SK-N-SH (cell line): ENCODE measurements around the gene DCD. TPM values are rescaled to one million over a fixed set of nuclear protein-coding genes. Genes with fewer than 3 reads are reported as not detected.

Experiments
- CTCF ChIA-PET: fragments of 300-600, 350-600 bp; formaldehyde crosslinking; extraction: SDS; loops from one replicate; lab custom pipeline; 2021; lab: Yijun Ruan, JAX
- POLR2A ChIA-PET: fragments of 350-600 bp; sonication (Branson Sonifier 250); formaldehyde crosslinking; extraction: SDS; loops from one replicate; lab custom pipeline; 2020; ENCODE audit warnings: antibody characterized with exemption, inconsistent platforms; lab: Yijun Ruan, JAX
- DNase-seq: peaks from one replicate; pipeline ENCODE4 v3.0.0; 2012
- H2AFZ ChIP-seq: fragments of 200-600 bp; sonication (generic); 2 replicates; pipeline ENCODE4 v1.8.1; 2016; ENCODE audit warnings: antibody characterized with exemption, mild to moderate bottlenecking, low read depth
- H3F3A ChIP-seq: fragments of 200-600 bp; sonication (generic); replicated peaks from 2 replicates; pipeline ENCODE3; 2016; ENCODE audit warnings: antibody characterized with exemption, mild to moderate bottlenecking; ENCODE audit not compliant: insufficient read depth
- H3K27ac ChIP-seq, 2 experiments: fragments of 200-500 bp in 1 of 2; fragments of 200-600 bp in 1 of 2; sonication (Bioruptor generic) in 1 of 2; sonication (generic), shearing (Covaris generic) in 1 of 2; 2 replicates each; pipeline versions ENCODE4 v1.5.1 to v1.6.1; 2014 to 2016; ENCODE audit warnings: low read depth in 2 of 2, inconsistent platforms in 1 of 2, low read length in 1 of 2, mild to moderate bottlenecking in 1 of 2, mixed read lengths in 1 of 2
- H3K27me3 ChIP-seq: fragments of 200-600 bp; sonication (generic), shearing (Covaris generic); 2 replicates; pipeline ENCODE4 v1.6.1; 2016; ENCODE audit warnings: mixed run types; ENCODE audit not compliant: insufficient read depth
- H3K36me3 ChIP-seq, 2 experiments: fragments of 200-500 bp in 1 of 2; fragments of 200-600 bp in 1 of 2; sonication (Bioruptor generic) in 1 of 2; sonication (generic) in 1 of 2; replicated peaks in 1 of 2; 2 replicates each; pipeline versions ENCODE3 to v1.5.1; 2014 to 2016; ENCODE audit warnings: low read length in 1 of 2, mild to moderate bottlenecking in 1 of 2; ENCODE audit not compliant: insufficient read depth in 2 of 2, control insufficient read depth in 1 of 2
- H3K4me1 ChIP-seq, 2 experiments: fragments of 200-500 bp in 1 of 2; fragments of 200-600 bp in 1 of 2; sonication (Bioruptor generic) in 1 of 2; sonication (generic), shearing (Covaris generic) in 1 of 2; 2 replicates each; pipeline versions ENCODE4 v1.5.1 to v1.6.1; 2014 to 2016; ENCODE audit warnings: low read depth in 1 of 2, low read length in 1 of 2, mixed run types in 1 of 2; ENCODE audit not compliant: insufficient read depth in 2 of 2, control insufficient read depth in 1 of 2
- H3K4me2 ChIP-seq: fragments of 200-600 bp; sonication (generic), shearing (Covaris generic); 2 replicates; pipeline ENCODE4 v1.6.1; 2017; ENCODE audit warnings: mixed run types
- H3K4me3 ChIP-seq, 2 experiments: fragments of 200-500 bp in 1 of 2; fragments of 200-600 bp in 1 of 2; sonication (Bioruptor generic) in 1 of 2; sonication (generic), shearing (Covaris generic) in 1 of 2; 2 replicates each; pipeline versions ENCODE4 v1.5.1 to v1.8.1; 2014 to 2016; ENCODE audit warnings: low read depth in 2 of 2, inconsistent platforms in 1 of 2, low read length in 1 of 2, mild to moderate bottlenecking in 1 of 2, mixed read lengths in 1 of 2, moderate library complexity in 1 of 2
- H3K79me2 ChIP-seq: fragments of 200-600 bp; sonication (generic); 2 replicates; pipeline ENCODE4 v1.8.1; 2017; ENCODE audit warnings: mild to moderate bottlenecking; ENCODE audit not compliant: insufficient read depth
- H3K9ac ChIP-seq: fragments of 200-600 bp; sonication (generic); 2 replicates; pipeline ENCODE4 v1.6.1; 2017; ENCODE audit warnings: mixed run types
- H3K9me2 ChIP-seq: fragments of 200-600 bp; sonication (generic); 2 replicates; pipeline ENCODE4 v1.6.1; 2017; ENCODE audit warnings: mixed run types
- H3K9me3 ChIP-seq: fragments of 200-600 bp; sonication (generic); 2 replicates; pipeline ENCODE4 v1.6.1; 2017; ENCODE audit warnings: mixed run types, mild to moderate bottlenecking, moderate library complexity
- H4K20me1 ChIP-seq: fragments of 200-600 bp; sonication (generic); 2 replicates; pipeline ENCODE4 v1.6.1; 2017; ENCODE audit warnings: mild to moderate bottlenecking, mixed run types; ENCODE audit not compliant: insufficient read depth
- CHD2 ChIP-seq: fragments of 150-350 bp; IDR thresholded peaks from 2 replicates; pipeline ENCODE4 v1.6.1; 2018; ENCODE audit warnings: low read length; ENCODE audit not compliant: partially characterized antibody
- EP300 ChIP-seq, 2 experiments: IDR thresholded peaks; 2 replicates each; pipeline versions ENCODE4 v1.4.0 to v1.6.1; 2012; ENCODE audit warnings: borderline replicate concordance in 1 of 2, low read depth in 1 of 2, low read length in 1 of 2
- EZH2phosphoT487 ChIP-seq: fragments of 200-600 bp; sonication (generic); IDR thresholded peaks from 2 replicates; pipeline ENCODE4 v1.6.1; 2017; ENCODE audit warnings: low read depth, mixed run types, mild to moderate bottlenecking, antibody characterized with exemption, moderate library complexity, borderline replicate concordance
- FOXM1 ChIP-seq: IDR thresholded peaks from 2 replicates; pipeline ENCODE4 v1.4.0; 2012; ENCODE audit warnings: low read depth, mild to moderate bottlenecking
- JUND ChIP-seq: IDR thresholded peaks from 2 replicates; pipeline ENCODE4 v1.4.0; 2012
- MXI1 ChIP-seq: IDR thresholded peaks from 2 replicates; pipeline ENCODE4 v1.6.1; 2012; ENCODE audit warnings: mild to moderate bottlenecking, low read depth, low read length, improper control_type of control experiment
- NRF1 ChIP-seq: IDR thresholded peaks from 2 replicates; pipeline ENCODE4 v1.6.1; 2012; ENCODE audit warnings: low read depth, mild to moderate bottlenecking, low read length
- PBX3 ChIP-seq: IDR thresholded peaks from 2 replicates; pipeline ENCODE4; 2012
- POLR2AphosphoS5 ChIP-seq: IDR thresholded peaks from 2 replicates; pipeline ENCODE4 v1.6.1; 2012; ENCODE audit warnings: low read depth, low read length
- RAD21 ChIP-seq: IDR thresholded peaks from 2 replicates; pipeline ENCODE4 v1.6.1; 2012; ENCODE audit warnings: mild to moderate bottlenecking, low read length
- RCOR1 ChIP-seq: fragments of 150-350 bp; IDR thresholded peaks from 2 replicates; pipeline ENCODE4 v1.6.1; 2017; ENCODE audit warnings: antibody characterized with exemption, low read length
- RFX5 ChIP-seq: IDR thresholded peaks from 2 replicates; pipeline ENCODE4 v1.6.1; 2012; ENCODE audit warnings: mild to moderate bottlenecking, improper control_type of control experiment, low read length
- RXRA ChIP-seq: IDR thresholded peaks from 2 replicates; pipeline ENCODE4 v1.4.0; 2012; ENCODE audit warnings: low read depth, mild to moderate bottlenecking, borderline replicate concordance
- SIN3A ChIP-seq: IDR thresholded peaks from 2 replicates; pipeline ENCODE4 v1.6.1; 2012; ENCODE audit warnings: low read depth, mild to moderate bottlenecking, low read length, moderate library complexity, borderline replicate concordance
- TAF1 ChIP-seq: IDR thresholded peaks from 2 replicates; pipeline ENCODE4 v1.6.1; 2012; ENCODE audit warnings: low read depth, mild to moderate bottlenecking, low read length, moderate library complexity, borderline replicate concordance
- TEAD4 ChIP-seq: IDR thresholded peaks from 2 replicates; pipeline ENCODE4 v1.4.0; 2012; ENCODE audit warnings: mild to moderate bottlenecking, borderline replicate concordance; ENCODE audit not compliant: insufficient read depth
- WGBS: methylation state at CpG from one replicate; pipeline ENCODE4 v1.1.6; 2017; ENCODE audit warnings: low lambda C conversion rate; 5-methylcytosine and 5-hydroxymethylcytosine counted together
- polyA plus RNA-seq, 3 experiments: library from polyadenylated mRNA; depleted of rRNA; stranded (reverse); fragments of >200 nt; gene quantifications; 2 replicates each; pipeline ENCODE4 v1.2.3, GENCODE V29; 2012
- TF ChIP-seq, protein P1 (sequence below): fragments of 150-350 bp; IDR thresholded peaks from 2 replicates; pipeline ENCODE4 v1.6.1; 2016; ENCODE audit warnings: mild to moderate bottlenecking, low read depth, low read length
- TF ChIP-seq, protein P2 (sequence below): IDR thresholded peaks from 2 replicates; pipeline ENCODE4 v1.4.0; 2012; ENCODE audit warnings: low read depth

Gene DCD
- polyA plus RNA-seq, 1 of the 3 experiments (the other 2 are of a cell fraction), result not detected

GRCh38 chr12:54654926-54655325 is 6.8 kb upstream of the DCD start:
- H3K27ac ChIP-seq, result no peak overlapping the region
- H3K4me2 ChIP-seq, result no peak overlapping the region
- no peaks in the 10 kb centered on the region for H3K9me3 ChIP-seq
- H2AFZ ChIP-seq, result no peak overlapping the region
- WGBS, result 0% methylated on average over 2 of the region's 2 CpGs
- no peak for TF ChIP-seq FOXM1
- no peak for TF ChIP-seq RAD21
- TF ChIP-seq, protein P1, sequence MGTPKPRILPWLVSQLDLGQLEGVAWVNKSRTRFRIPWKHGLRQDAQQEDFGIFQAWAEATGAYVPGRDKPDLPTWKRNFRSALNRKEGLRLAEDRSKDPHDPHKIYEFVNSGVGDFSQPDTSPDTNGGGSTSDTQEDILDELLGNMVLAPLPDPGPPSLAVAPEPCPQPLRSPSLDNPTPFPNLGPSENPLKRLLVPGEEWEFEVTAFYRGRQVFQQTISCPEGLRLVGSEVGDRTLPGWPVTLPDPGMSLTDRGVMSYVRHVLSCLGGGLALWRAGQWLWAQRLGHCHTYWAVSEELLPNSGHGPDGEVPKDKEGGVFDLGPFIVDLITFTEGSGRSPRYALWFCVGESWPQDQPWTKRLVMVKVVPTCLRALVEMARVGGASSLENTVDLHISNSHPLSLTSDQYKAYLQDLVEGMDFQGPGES, result no peak
- TF ChIP-seq CHD2, result no peak
- TF ChIP-seq RXRA, result no peak
- no peak for TF ChIP-seq MXI1
- no peak for TF ChIP-seq TEAD4
- TF ChIP-seq RFX5, result no peak
- TF ChIP-seq JUND, result no peak
- no peak for TF ChIP-seq POLR2AphosphoS5
- no peak for TF ChIP-seq PBX3
- TF ChIP-seq SIN3A, result no peak
- no peak for TF ChIP-seq EP300 (IDR thresholded peaks at IDR 0.05; ENCODE audit: borderline replicate concordance in 1 of 2, low read depth in 1 of 2, low read length in 1 of 2)
- TF ChIP-seq TAF1, result no peak
- H3K4me1 ChIP-seq, result 0 out of 4 replicates have a peak, but pooled peaks cover 0 to 3% of the 10 kb centered on the region in 2 experiments
- CTCF ChIA-PET, result interaction anchor here (1.2 to 1.8 kb wide), 2 partner anchors 47 to 58 kb away, joined by 3 to 5 read pairs; no protein-coding TSS in a partner anchor
- H3K36me3 ChIP-seq, result no peaks in the 10 kb centered on the region
- H3K27me3 ChIP-seq, result peaks cover 21% of the 10 kb centered on the region
- H3K4me3 ChIP-seq, result no peak overlapping the region
- DNase-seq, result no peak
- H3K9me2 ChIP-seq, result no peaks in the 10 kb centered on the region
- POLR2A ChIA-PET, result no interaction called here
- no peaks in the 10 kb centered on the region for H4K20me1 ChIP-seq
- H3K79me2 ChIP-seq, result no peaks in the 10 kb centered on the region
- H3K9ac ChIP-seq, result no peak overlapping the region
- no peaks in the 10 kb centered on the region for H3F3A ChIP-seq

- Histone ChIP-seq H3K27ac (no peak overlapping the region), H3K36me3 (no peaks in the 10 kb centered on the region), H3K4me3 (no peak overlapping the region), H3K4me2 (no peak overlapping the region), H3K9me3 (no peaks in the 10 kb centered on the region), H2AFZ (no peak overlapping the region), H3K4me1 (0 out of 4 replicates have a peak, but pooled peaks cover 0 to 3% of the 10 kb centered on the region in 2 experiments)
- POLR2A ChIA-PET, result no interaction called here
- WGBS, result 2% methylated on average over 9 of the region's 9 CpGs
- no peak for DNase-seq
- TF ChIP-seq, protein P2, sequence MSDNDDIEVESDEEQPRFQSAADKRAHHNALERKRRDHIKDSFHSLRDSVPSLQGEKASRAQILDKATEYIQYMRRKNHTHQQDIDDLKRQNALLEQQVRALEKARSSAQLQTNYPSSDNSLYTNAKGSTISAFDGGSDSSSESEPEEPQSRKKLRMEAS, result no peak
- TF ChIP-seq EZH2phosphoT487, result no peak
- no peak for TF ChIP-seq RCOR1
- TF ChIP-seq RAD21, result no peak
- TF ChIP-seq NRF1, result no peak
- TF ChIP-seq, all 33 proteins: peak for 0
- Histone ChIP-seq H3K9me2 (no peaks in the 10 kb centered on the region), H3K79me2 (no peaks in the 10 kb centered on the region), H3F3A (no peaks in the 10 kb centered on the region), H4K20me1 (no peaks in the 10 kb centered on the region), H3K27me3 (peaks cover 12% of the 10 kb centered on the region; the same call in 1 of the 2 replicates), H3K9ac (no peak overlapping the region)
- CTCF ChIA-PET, result interaction anchor here (1.0 kb wide), 1 partner anchor 12 kb away, joined by 4 read pairs; no protein-coding TSS in a partner anchor
These were observed 4.9 kb upstream of the DCD start for GRCh38 chr12:54653025-54653424.
